ENCODE results near the gene EML1.

The EML1 gene

DNA sequence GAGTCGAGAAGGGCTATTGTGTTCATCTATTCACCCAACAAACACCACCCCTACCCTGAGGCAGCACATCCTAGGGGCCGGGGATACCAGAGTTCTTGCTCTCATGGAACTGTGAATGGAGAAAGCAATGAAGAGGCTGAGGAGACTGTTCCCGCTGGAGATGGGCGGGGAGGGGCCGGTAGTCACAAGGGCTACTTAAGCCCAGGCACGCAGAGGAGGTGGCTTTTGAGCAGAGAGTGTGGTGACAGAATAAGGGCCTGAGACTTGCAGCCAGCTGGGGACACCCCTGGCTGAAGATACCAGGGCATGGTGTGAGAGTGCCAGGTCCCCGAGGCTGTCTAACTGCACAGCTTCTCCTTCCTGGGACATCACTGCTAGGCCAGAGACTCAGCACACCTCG lies 157.9 kb downstream of the EML1 start:
- TF ChIP-seq, protein P1, sequence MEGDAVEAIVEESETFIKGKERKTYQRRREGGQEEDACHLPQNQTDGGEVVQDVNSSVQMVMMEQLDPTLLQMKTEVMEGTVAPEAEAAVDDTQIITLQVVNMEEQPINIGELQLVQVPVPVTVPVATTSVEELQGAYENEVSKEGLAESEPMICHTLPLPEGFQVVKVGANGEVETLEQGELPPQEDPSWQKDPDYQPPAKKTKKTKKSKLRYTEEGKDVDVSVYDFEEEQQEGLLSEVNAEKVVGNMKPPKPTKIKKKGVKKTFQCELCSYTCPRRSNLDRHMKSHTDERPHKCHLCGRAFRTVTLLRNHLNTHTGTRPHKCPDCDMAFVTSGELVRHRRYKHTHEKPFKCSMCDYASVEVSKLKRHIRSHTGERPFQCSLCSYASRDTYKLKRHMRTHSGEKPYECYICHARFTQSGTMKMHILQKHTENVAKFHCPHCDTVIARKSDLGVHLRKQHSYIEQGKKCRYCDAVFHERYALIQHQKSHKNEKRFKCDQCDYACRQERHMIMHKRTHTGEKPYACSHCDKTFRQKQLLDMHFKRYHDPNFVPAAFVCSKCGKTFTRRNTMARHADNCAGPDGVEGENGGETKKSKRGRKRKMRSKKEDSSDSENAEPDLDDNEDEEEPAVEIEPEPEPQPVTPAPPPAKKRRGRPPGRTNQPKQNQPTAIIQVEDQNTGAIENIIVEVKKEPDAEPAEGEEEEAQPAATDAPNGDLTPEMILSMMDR (IDR thresholded peaks at IDR 0.05; ENCODE audit: low read depth, low read length): no peak

DNA sequence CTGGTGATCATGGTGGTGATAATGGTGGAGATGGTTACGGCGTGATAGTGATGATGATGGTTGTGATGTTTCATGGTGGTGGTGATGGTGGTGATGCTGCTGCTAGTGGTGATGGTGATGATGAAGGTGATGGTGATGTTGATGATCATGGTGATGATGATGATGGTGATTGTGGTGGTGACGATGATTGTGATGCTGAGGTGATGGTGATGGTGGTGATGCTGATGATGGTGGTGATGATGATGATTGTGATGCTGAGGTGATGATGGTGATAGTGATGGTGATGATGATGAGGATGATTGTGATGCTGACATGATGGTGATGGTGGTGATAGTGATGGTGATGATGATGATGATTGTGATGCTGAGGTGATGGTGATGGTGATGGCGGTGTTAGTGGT lies 158.8 kb downstream of the EML1 start:
- Histone ChIP-seq H3K9me3 (no peaks in the 10 kb centered on the region), H3K4me1 (no peaks in the 10 kb centered on the region), H3K4me3 (ENCODE audit: low read depth, low read length) (no peak overlapping the region), H3K36me3 (no peaks in the 10 kb centered on the region), H3K27me3 (no peaks in the 10 kb centered on the region)
- DNase-seq: no peak
- TF ChIP-seq, protein P1 (IDR thresholded peaks at IDR 0.05; ENCODE audit: low read depth, low read length): no peak

More for the DNA sequence above, 157.9 kb downstream of the EML1 start:
- Histone ChIP-seq H3K36me3 (no peaks in the 10 kb centered on the region), H3K9me3 (no peaks in the 10 kb centered on the region), H3K4me1 (no peaks in the 10 kb centered on the region), H3K4me3 (ENCODE audit: low read depth, low read length) (no peak overlapping the region), H3K27me3 (no peaks in the 10 kb centered on the region)
- DNase-seq: no peak

DNA sequence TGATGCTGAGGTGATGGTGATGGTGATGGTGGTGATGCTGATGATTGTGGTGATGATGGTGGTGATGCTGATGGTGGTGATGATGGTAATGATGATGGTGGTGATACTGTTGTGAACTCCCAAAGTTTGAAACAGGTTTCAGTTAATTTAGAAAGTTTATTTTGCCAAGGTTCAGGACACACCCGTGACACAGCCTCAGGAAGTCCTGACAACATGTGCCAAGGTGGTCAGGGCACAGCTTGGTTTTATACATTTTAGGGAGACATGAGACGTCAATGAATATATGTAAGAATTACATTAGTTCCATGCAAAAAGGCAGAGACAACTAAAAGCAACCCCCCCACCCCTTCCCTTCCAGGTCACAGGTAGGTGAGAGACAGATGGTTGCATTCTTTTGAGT lies 159.2 kb downstream of the EML1 start:
- Histone ChIP-seq H3K4me3 (ENCODE audit: low read depth, low read length) (no peak overlapping the region), H3K27me3 (no peaks in the 10 kb centered on the region), H3K36me3 (no peaks in the 10 kb centered on the region), H3K4me1 (no peaks in the 10 kb centered on the region), H3K9me3 (no peaks in the 10 kb centered on the region)
- DNase-seq: no peak
- TF ChIP-seq, protein P1 (IDR thresholded peaks at IDR 0.05; ENCODE audit: low read depth, low read length): no peak

DNA sequence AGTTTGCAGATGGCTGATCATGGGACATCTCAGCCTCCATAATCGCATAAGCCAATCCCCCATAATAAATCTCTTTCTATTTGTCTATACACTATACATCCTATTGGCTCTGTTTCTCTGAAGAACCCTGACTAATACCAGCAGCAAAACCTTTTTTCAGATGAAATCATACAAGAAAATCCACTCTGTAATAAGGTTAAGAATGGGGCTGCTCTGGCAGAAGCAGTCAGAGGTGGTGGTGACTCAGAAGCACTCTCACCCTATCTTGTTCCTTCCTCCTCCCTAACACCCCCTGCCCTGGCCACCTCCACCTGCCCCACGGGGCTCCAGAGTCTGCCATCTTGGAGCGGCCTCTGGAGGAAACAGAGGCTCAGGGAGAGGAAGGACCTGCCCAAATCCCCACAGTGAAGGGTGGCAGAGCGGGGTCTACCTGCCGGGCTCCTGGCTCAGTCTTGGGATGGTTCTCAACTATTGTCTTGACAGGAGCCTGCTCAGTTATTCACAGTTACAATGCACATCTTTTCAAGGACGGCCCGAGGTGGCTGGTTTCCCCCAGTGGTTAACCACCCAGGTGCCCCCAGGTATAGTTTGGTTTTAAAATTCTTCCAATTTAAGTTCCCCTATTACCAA lies 162.7 kb downstream of the EML1 start:
- Histone ChIP-seq H3K4me1 (no peaks in the 10 kb centered on the region), H3K9me3 (no peaks in the 10 kb centered on the region), H3K4me3 (ENCODE audit: low read depth, low read length) (no peak overlapping the region), H3K36me3 (no peaks in the 10 kb centered on the region), H3K27me3 (no peaks in the 10 kb centered on the region)
- no peak for DNase-seq
- TF ChIP-seq, protein P1 (IDR thresholded peaks at IDR 0.05; ENCODE audit: low read depth, low read length): no peak

DNA sequence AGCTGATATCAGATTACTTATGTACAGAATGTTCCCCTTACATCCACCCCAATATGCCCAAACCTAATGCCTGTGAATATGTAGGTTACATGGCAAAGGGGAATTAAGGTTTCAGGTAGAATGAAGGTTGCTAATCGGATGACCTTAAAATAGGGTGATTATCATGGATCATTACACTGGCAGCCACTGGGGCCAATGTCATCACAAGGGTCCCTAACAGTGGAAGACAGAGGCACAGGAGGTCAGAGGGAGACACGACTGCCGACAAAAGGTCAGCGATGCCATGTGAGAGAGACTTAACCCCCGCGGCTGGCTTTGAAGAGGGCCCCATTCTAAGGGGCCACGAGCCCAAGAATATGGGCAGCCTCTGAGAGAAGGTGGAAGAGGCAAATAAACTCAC lies 165.2 kb downstream of the EML1 start:
- no peaks in the 10 kb centered on the region for H3K27me3 ChIP-seq
- DNase-seq: no peak
- no peak overlapping the region for H3K4me3 ChIP-seq (ENCODE audit: low read depth, low read length)
- no peaks in the 10 kb centered on the region for H3K4me1 ChIP-seq
- TF ChIP-seq, protein P1 (IDR thresholded peaks at IDR 0.05; ENCODE audit: low read depth, low read length): no peak
- H3K36me3 ChIP-seq: no peaks in the 10 kb centered on the region
- no peaks in the 10 kb centered on the region for H3K9me3 ChIP-seq

DNA sequence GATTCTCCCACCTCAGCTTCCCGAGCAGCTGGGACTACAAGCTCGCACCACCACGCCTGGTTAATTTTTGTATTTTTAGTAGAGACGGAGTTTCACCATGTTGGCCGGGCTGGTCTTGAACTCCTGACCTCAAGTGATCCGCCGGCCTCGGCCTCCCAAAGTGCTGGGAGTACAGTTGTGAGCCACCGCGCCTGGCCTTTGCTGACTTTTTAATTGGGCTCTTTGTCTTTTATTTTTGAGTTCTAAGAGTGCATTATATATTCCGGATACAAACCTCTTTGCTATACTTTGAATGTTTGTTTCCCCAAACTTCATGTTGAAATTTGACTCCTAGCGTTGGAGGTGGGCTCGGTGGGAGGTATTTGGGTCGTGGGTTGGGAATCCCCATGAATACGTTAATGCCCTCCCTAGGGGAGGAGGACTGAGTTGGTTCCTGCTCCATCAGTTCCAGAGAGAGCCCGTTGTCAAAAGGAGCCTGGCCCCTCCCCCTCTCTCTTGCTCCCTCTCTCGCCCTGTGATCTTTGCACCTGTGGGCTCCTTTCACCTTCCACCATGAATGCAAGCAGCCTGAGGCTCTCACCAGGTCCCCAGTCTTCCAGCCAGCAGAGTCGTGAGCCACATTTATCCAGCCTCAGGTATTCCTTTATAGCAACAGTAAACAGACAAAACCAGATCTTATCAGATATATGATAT lies 168.8 kb downstream of the EML1 start:
- no peaks in the 10 kb centered on the region for H3K9me3 ChIP-seq
- no peak for DNase-seq
- H3K4me3 ChIP-seq (ENCODE audit: low read depth, low read length): no peak overlapping the region
- H3K27me3 ChIP-seq: no peaks in the 10 kb centered on the region
- TF ChIP-seq, protein P1 (IDR thresholded peaks at IDR 0.05; ENCODE audit: low read depth, low read length): no peak
- peaks cover 8% of the 10 kb centered on the region for H3K4me1 ChIP-seq
- H3K36me3 ChIP-seq: no peaks in the 10 kb centered on the region
